K562 (cell line): ENCODE measurements around the gene KIAA0319L. TPM values are rescaled to one million over a fixed set of nuclear protein-coding genes. Genes with fewer than 3 reads are reported as not detected.

Experiments
- ATAC-seq: fragments of 200-7000 bp; cut with Tn5 transposase; 3 replicates; pipeline ENCODE4 v1.9.1; 2020; ENCODE audit warnings: moderate library complexity
- BruUV-seq: library from RNA; stranded (reverse); fragments of 400-500 nt; replicated peaks from 2 replicates; lab custom pipeline; 2021; lab: Mats Ljungman, UMichigan
- CTCF ChIA-PET: fragments of 300-600 bp; formaldehyde crosslinking; extraction: SDS; loops from one replicate; lab custom pipeline; 2021; ENCODE audit warnings: low intra/inter-chr PET ratio; lab: Yijun Ruan, JAX
- POLR2A ChIA-PET: fragments of 300-600, 350-650 bp; sonication (Branson Sonifier 250); formaldehyde crosslinking; extraction: SDS; loops from one replicate; lab custom pipeline; 2021; ENCODE audit warnings: antibody characterized with exemption, inconsistent platforms; lab: Yijun Ruan, JAX
- DNase-seq, 4 experiments: peaks; one replicate each; pipeline versions ENCODE4 v3.0.0 to v3.0.0-alpha.2; 2011 to 2018; ENCODE audit warnings: low spot score in 3 of 4, mixed read lengths in 3 of 4; ENCODE audit errors: extremely low read depth in 1 of 4
- FAIRE-seq: peaks from 2 replicates; lab custom pipeline; 2011; peaks lifted over from hg19 to GRCh38; lab: Jason Lieb, UNC
- H2AFZ ChIP-seq: 2 replicates; pipeline ENCODE4 v1.6.0; 2011; ENCODE audit warnings: low read depth, low read length, control low read depth, inconsistent platforms
- H3K27ac ChIP-seq: fragments of 200-600 bp; 3 replicates; pipeline ENCODE4 v1.8.0; 2011; ENCODE audit warnings: low read depth, mild to moderate bottlenecking, control low read depth, inconsistent platforms, low read length, moderate library complexity, mixed read lengths; ENCODE audit errors: extremely low read depth
- H3K27me3 ChIP-seq, 2 experiments: fragments of 300-600 bp in 1 of 2; 2 replicates in 1 of 2; 3 replicates in 1 of 2; pipeline versions ENCODE4 v1.6.0 to v1.8.0; 2011; ENCODE audit warnings: inconsistent platforms in 2 of 2, low read length in 2 of 2, mild to moderate bottlenecking in 1 of 2, mixed read lengths in 1 of 2, moderate library complexity in 1 of 2; ENCODE audit not compliant: control insufficient read depth in 2 of 2, insufficient read depth in 2 of 2
- H3K36me3 ChIP-seq: fragments of 300-600 bp; 3 replicates; pipeline ENCODE4 v1.8.0; 2011; ENCODE audit warnings: mild to moderate bottlenecking, low read length, inconsistent platforms; ENCODE audit not compliant: control insufficient read depth, insufficient read depth
- H3K4me1 ChIP-seq, 2 experiments: fragments of 200-600 bp in 1 of 2; replicated peaks in 1 of 2; 2 replicates in 1 of 2; 3 replicates in 1 of 2; pipeline versions ENCODE4 v1.5.1 to v1.8.0; 2011; ENCODE audit warnings: inconsistent platforms in 2 of 2, low read length in 2 of 2, mild to moderate bottlenecking in 1 of 2, mixed read lengths in 1 of 2, moderate library complexity in 1 of 2; ENCODE audit not compliant: control insufficient read depth in 2 of 2, insufficient read depth in 2 of 2
- H3K4me2 ChIP-seq: 2 replicates; pipeline ENCODE4 v1.6.1; 2011; ENCODE audit warnings: low read length, control low read depth, inconsistent platforms, mixed read lengths; ENCODE audit not compliant: insufficient read depth
- H3K4me3 ChIP-seq: fragments of 200-600 bp; sonication (generic), shearing (Covaris generic); 2 replicates; pipeline ENCODE4 v1.5.1; 2016; ENCODE audit warnings: control low read depth, inconsistent platforms
- H3K79me2 ChIP-seq: fragments of 200-600 bp; 3 replicates; pipeline ENCODE4 v1.8.0; 2011; ENCODE audit warnings: low read length, inconsistent platforms; ENCODE audit not compliant: control insufficient read depth, insufficient read depth
- H3K9ac ChIP-seq, 2 experiments: 2 replicates each; pipeline versions ENCODE4 v1.6.0 to v1.6.1; 2011; ENCODE audit warnings: low read depth in 2 of 2, low read length in 2 of 2, control low read depth in 1 of 2, inconsistent platforms in 1 of 2, mild to moderate bottlenecking in 1 of 2, mixed read lengths in 1 of 2; ENCODE audit not compliant: insufficient read depth in 1 of 2
- H3K9me1 ChIP-seq: one replicate; pipeline ENCODE4 v1.6.0; 2011; ENCODE audit warnings: inconsistent platforms, mild to moderate bottlenecking, low read length, moderate library complexity; ENCODE audit not compliant: control insufficient read depth, insufficient read depth
- H3K9me3 ChIP-seq: replicated peaks from 2 replicates; pipeline ENCODE4 v1.5.1; 2011; ENCODE audit warnings: low read depth, low read length, inconsistent platforms; ENCODE audit not compliant: control insufficient read depth, insufficient read depth
- H4K20me1 ChIP-seq: replicated peaks from 2 replicates; pipeline ENCODE4 v1.6.1; 2011; ENCODE audit warnings: low read length, inconsistent platforms, mixed read lengths; ENCODE audit not compliant: control insufficient read depth, insufficient read depth
- CCNT2 ChIP-seq: IDR thresholded peaks from 2 replicates; pipeline ENCODE4 v1.6.1; 2011; ENCODE audit warnings: borderline replicate concordance, low read depth, mild to moderate bottlenecking, moderate library complexity, mixed read lengths, low read length; ENCODE audit not compliant: insufficient read length; ENCODE audit errors: extremely low read depth
- FOXK2 ChIP-seq, 2 experiments: fragments of 450-650 bp; IDR thresholded peaks in 1 of 2; conservative IDR thresholded peaks in 1 of 2; 2 replicates each; pipeline ENCODE4 v1.6.1; 2016; ENCODE audit warnings: low read depth in 2 of 2, mild to moderate bottlenecking in 1 of 2
- GABPA ChIP-seq: fragments of 200-800 bp; sonication (Bioruptor generic); conservative IDR thresholded peaks from 2 replicates; pipeline ENCODE4 v1.6.1; 2016; ENCODE audit warnings: low read depth, missing genetic modification characterization, missing compliant biosample characterization
- GTF2A2 ChIP-seq: IDR thresholded peaks from 2 replicates; pipeline ENCODE4 v1.6.1; 2016; ENCODE audit warnings: mild to moderate bottlenecking, missing genetic modification characterization, missing compliant biosample characterization
- HLTF ChIP-seq: fragments of 450-650 bp; IDR thresholded peaks from 2 replicates; pipeline ENCODE4 v1.6.1; 2016
- POLR2B ChIP-seq: fragments of 450-650 bp; IDR thresholded peaks from 2 replicates; pipeline ENCODE4 v1.6.1; 2018; ENCODE audit warnings: low read depth; ENCODE audit not compliant: partially characterized antibody
- RBM22 ChIP-seq: fragments of 200-400 bp; formaldehyde crosslinking; IDR thresholded peaks from 2 replicates; pipeline ENCODE4 v1.6.1; 2018; ENCODE audit warnings: low read length, low read depth; ENCODE audit not compliant: poor library complexity, severe bottlenecking
- SOX6 ChIP-seq: fragments of 450-650 bp; IDR thresholded peaks from 2 replicates; pipeline ENCODE4 v1.6.1; 2014; ENCODE audit warnings: mild to moderate bottlenecking
- TAF1 ChIP-seq: IDR thresholded peaks from 2 replicates; pipeline ENCODE4 v1.6.1; 2011; ENCODE audit warnings: mild to moderate bottlenecking, low read length, moderate library complexity; ENCODE audit not compliant: insufficient read depth, control insufficient read depth, severe bottlenecking; ENCODE audit errors: extremely low read depth
- TFE3 ChIP-seq: fragments of 450-650 bp; formaldehyde crosslinking; IDR thresholded peaks from 2 replicates; pipeline ENCODE4 v1.4.0; 2020; ENCODE audit warnings: mild to moderate bottlenecking, mixed read lengths
- ZBTB26 ChIP-seq: fragments of 450-650 bp; formaldehyde crosslinking; IDR thresholded peaks from 2 replicates; pipeline ENCODE4 v1.4.0; 2022; ENCODE audit warnings: missing genetic modification characterization
- ZNF449 ChIP-seq: fragments of 250-450 bp; sonication (Bioruptor Pico); IDR thresholded peaks from 2 replicates; pipeline ENCODE4 v1.8.0; 2022; ENCODE audit warnings: moderate library complexity, mild to moderate bottlenecking, inconsistent platforms
- ZNF584 ChIP-seq: fragments of 200-800 bp; sonication (Bioruptor generic); IDR thresholded peaks from 2 replicates; pipeline ENCODE4 v1.6.1; 2016; ENCODE audit warnings: low read depth, mild to moderate bottlenecking, missing genetic modification characterization, missing compliant biosample characterization
- WGBS: fragments of 100-300 bp; shearing (Covaris generic); methylation state at CpG from one replicate; pipeline ENCODE4 v1.1.6; 2016; ENCODE audit warnings: low coverage, mixed read lengths; ENCODE audit not compliant: insufficient coverage; ENCODE audit errors: missing lambda C conversion rate; 5-methylcytosine and 5-hydroxymethylcytosine counted together
- in situ Hi-C: fragments of 300-500 bp; cut with MboI; formaldehyde crosslinking; loops from 4 replicates; pipeline ENCODE4 v1.15.0; 2018; ENCODE audit warnings: inconsistent platforms, mixed read lengths
- intact Hi-C: fragments of 100-400 bp; cut with micrococcal nuclease; formaldehyde crosslinking; loops from 2 replicates; pipeline ENCODE4 v1.14.2; 2022
- polyA plus RNA-seq, 8 experiments: library from polyadenylated mRNA; depleted of rRNA in 4 of 8; stranded (reverse) in 5 of 8; unstranded in 3 of 8; fragments of >200 nt; fragmentation: Nextera tagmentation in 2 of 8; fragmentation: Illumina TruSeq in 1 of 8; extraction: Ambion mirVana in 2 of 8; extraction: Trizol in 1 of 8; gene quantifications; 2 replicates each; pipeline versions ENCODE4 v1.2.1 to v1.2.3, GENCODE V29; 2011 to 2014; ENCODE audit warnings: inconsistent platforms in 1 of 8, missing spikeins in 1 of 8
- total RNA-seq, 7 experiments: library from RNA; depleted of rRNA in 6 of 7; stranded (reverse); fragments of >200 nt in 6 of 7; fragmentation: Illumina TruSeq in 2 of 7; extraction: Trizol in 2 of 7; gene quantifications; 2 replicates each; pipeline versions ENCODE4 v1.2.1 to v1.2.3, GENCODE V29; 2011 to 2021; ENCODE audit warnings: low replicate concordance in 1 of 7

KIAA0319L gene
- total and polyA plus RNA-seq, 9 of the 15 experiments (the other 6 are each of a cell fraction or from before 2014, with no cell fraction given): 2.4 to 51.7 (median 27.4) TPM

GRCh38 chr1:35394386-35394785 lies 162.8 kb downstream of the KIAA0319L start (continued):
- TF ChIP-seq TAF1: no peak

GRCh38 chr1:35390600-35391494 lies 166.4 kb downstream of the KIAA0319L start:
- Histone ChIP-seq H2AFZ (no peak overlapping the region), H3K4me2 (no peak overlapping the region), H3K27ac (no peak overlapping the region), H3K4me1 (peaks cover 5 to 7% of the 10 kb centered on the region in 2 experiments; a peak in 3 of 5 replicates), H3K9ac (peak overlapping the region in 1 of 2 experiments; percentile 46; a peak in 1 of 4 replicates), H3K36me3 (peaks cover 83% of the 10 kb centered on the region), H4K20me1 (no peaks in the 10 kb centered on the region), H3K9me1 (no peaks in the 10 kb centered on the region), H3K9me3 (no peaks in the 10 kb centered on the region), H3K27me3 (no peaks in the 10 kb centered on the region), H3K4me3 (no peak overlapping the region), H3K79me2 (no peaks in the 10 kb centered on the region)
- intact Hi-C loops: no loop called here
- WGBS: 75% methylated on average over 10 of the region's 10 CpGs
- ChIA-PET POLR2A (interaction anchor here (0.6 to 1.7 kb wide), 2 partner anchors 9 to 490 kb away, joined by 4 read pairs; no protein-coding TSS in a partner anchor), CTCF (no interaction called here)
- no TSS peak for BruUV-seq
- FAIRE-seq (no peak), ATAC-seq (peak; percentile 73), DNase-seq (peak in 3 of 4 experiments; percentile 16 to 17 (median 16))
- in situ Hi-C loops: no loop called here
- TF ChIP-seq ZNF584 (no peak), CCNT2 (peak; percentile 22), FOXK2 (conservative IDR thresholded peaks at IDR 0.05 in 1 of 2, IDR thresholded peaks at IDR 0.05 in 1 of 2; ENCODE audit: low read depth in 2 of 2) (no peak), GABPA (no peak), ZNF449 (no peak), RBM22 (no peak), ZBTB26 (CRISPR knock-in tag) (no peak), HLTF (no peak), TFE3 (CRISPR knock-in tag) (no peak), POLR2B (no peak), SOX6 (peak; percentile 66), GTF2A2 (tag) (no peak)
